Endothelial cell of umbilical vein (primary cell): ENCODE data around the gene NMD3. TPM values are rescaled to one million over a fixed set of nuclear protein-coding genes. Genes with fewer than 3 reads are reported as not detected.

ENCODE experiments used
- BruUV-seq: library from RNA; stranded (reverse); fragments of 400-500 nt; replicated peaks from 2 replicates; lab custom pipeline; 2021; lab: Mats Ljungman, UMichigan
- CTCF ChIA-PET: fragments of 300-600, 350-600 bp; sonication (Branson Sonifier 250); formaldehyde crosslinking; loops from one replicate; lab custom pipeline; 2021; ENCODE audit warnings: antibody characterized with exemption, inconsistent platforms; lab: Charles Lee
- POLR2A ChIA-PET: fragments of 300-600, 350-600 bp; sonication (Branson Sonifier 250); formaldehyde crosslinking; loops from one replicate; lab custom pipeline; 2021; ENCODE audit warnings: antibody characterized with exemption, inconsistent platforms; lab: Charles Lee
- DNase-seq: peaks from one replicate; pipeline ENCODE4 v3.0.0-alpha.2; 2011; ENCODE audit warnings: low read depth, low spot score
- FAIRE-seq: peaks from 2 replicates; lab custom pipeline; 2011; peaks lifted over from hg19 to GRCh38; lab: Jason Lieb, UNC
- H2AFZ ChIP-seq: 2 replicates; pipeline ENCODE4 v1.6.0; 2012; ENCODE audit warnings: low read depth, low read length, control low read depth, inconsistent platforms
- H3K27ac ChIP-seq: 2 replicates; pipeline ENCODE4 v1.5.1; 2011; ENCODE audit warnings: low read depth, mild to moderate bottlenecking, control low read depth, low read length, moderate library complexity; ENCODE audit not compliant: insufficient read depth
- H3K27me3 ChIP-seq, 2 experiments: 2 replicates each; pipeline versions ENCODE4 v1.6.0 to v1.6.1; 2011; ENCODE audit warnings: low read length in 2 of 2, mixed read lengths in 1 of 2; ENCODE audit not compliant: control insufficient read depth in 2 of 2, insufficient read depth in 2 of 2
- H3K36me3 ChIP-seq, 2 experiments: 2 replicates in 1 of 2; 3 replicates in 1 of 2; pipeline ENCODE4 v1.5.1; 2011; ENCODE audit warnings: low read length in 2 of 2, mild to moderate bottlenecking in 1 of 2, moderate library complexity in 1 of 2; ENCODE audit not compliant: control insufficient read depth in 2 of 2, insufficient read depth in 2 of 2; ENCODE audit errors: extremely low read depth in 1 of 2
- H3K4me1 ChIP-seq: 3 replicates; pipeline ENCODE4 v1.5.1; 2011; ENCODE audit warnings: mild to moderate bottlenecking, low read length; ENCODE audit not compliant: control insufficient read depth, insufficient read depth; ENCODE audit errors: extremely low read depth
- H3K4me2 ChIP-seq: 2 replicates; pipeline ENCODE4 v1.6.1; 2011; ENCODE audit warnings: low read length, control low read depth, mixed read lengths; ENCODE audit not compliant: insufficient read depth
- H3K4me3 ChIP-seq, 3 experiments: fragments of 200-600 bp in 1 of 3; sonication (generic), shearing (Covaris generic) in 1 of 3; replicated peaks in 1 of 3; 2 replicates each; pipeline ENCODE4 v1.5.1; 2011 to 2016; ENCODE audit warnings: control low read depth in 3 of 3, low read length in 3 of 3, mild to moderate bottlenecking in 2 of 3, inconsistent platforms in 1 of 3, low read depth in 1 of 3, moderate library complexity in 1 of 3; ENCODE audit not compliant: insufficient read depth in 1 of 3
- H3K79me2 ChIP-seq: 2 replicates; pipeline ENCODE4 v1.6.0; 2012; ENCODE audit warnings: low read length, inconsistent platforms; ENCODE audit not compliant: control insufficient read depth, insufficient read depth
- H3K9ac ChIP-seq: replicated peaks from 2 replicates; pipeline ENCODE3; 2011; ENCODE audit warnings: low read length, control low read depth; ENCODE audit not compliant: insufficient read depth; ENCODE audit errors: extremely low read depth
- H3K9me1 ChIP-seq: replicated peaks from 3 replicates; pipeline ENCODE4 v1.6.0; 2011; ENCODE audit warnings: mild to moderate bottlenecking, low read length; ENCODE audit not compliant: control insufficient read depth, insufficient read depth; ENCODE audit errors: extremely low read depth
- H3K9me3 ChIP-seq: replicated peaks from 2 replicates; pipeline ENCODE4 v1.5.1; 2012; ENCODE audit warnings: low read length, inconsistent platforms; ENCODE audit not compliant: control insufficient read depth, insufficient read depth
- H4K20me1 ChIP-seq: replicated peaks from 2 replicates; pipeline ENCODE3; 2011; ENCODE audit warnings: mild to moderate bottlenecking, low read length; ENCODE audit not compliant: control insufficient read depth, insufficient read depth; ENCODE audit errors: extremely low read depth
- EZH2 ChIP-seq: IDR thresholded peaks from 2 replicates; pipeline ENCODE4 v1.6.1; 2012; ENCODE audit warnings: borderline replicate concordance, low read depth, mild to moderate bottlenecking, moderate library complexity, low read length, inconsistent platforms; ENCODE audit not compliant: severe bottlenecking
- FOS ChIP-seq: IDR thresholded peaks from 2 replicates; pipeline ENCODE4 v1.6.1; 2011; ENCODE audit warnings: mild to moderate bottlenecking, low read length, moderate library complexity, borderline replicate concordance; ENCODE audit not compliant: insufficient read depth
- GATA2 ChIP-seq: IDR thresholded peaks from 2 replicates; pipeline ENCODE4 v1.7.0; 2011; ENCODE audit warnings: low read depth, mild to moderate bottlenecking, moderate library complexity, mixed read lengths, low read length; ENCODE audit not compliant: insufficient read length, insufficient read depth
- JUN ChIP-seq: IDR thresholded peaks from 2 replicates; pipeline ENCODE4 v1.6.1; 2011; ENCODE audit warnings: borderline replicate concordance, low read depth; ENCODE audit not compliant: insufficient read length, insufficient read depth
- MAX ChIP-seq: IDR thresholded peaks from 2 replicates; pipeline ENCODE4 v1.6.1; 2011; ENCODE audit not compliant: insufficient read depth, insufficient read length
- MYC ChIP-seq: IDR thresholded peaks from one replicate; pipeline ENCODE4 v1.6.1; 2011; ENCODE audit warnings: mild to moderate bottlenecking, low read depth, low read length
- POLR2A ChIP-seq: IDR thresholded peaks from 2 replicates; pipeline ENCODE4 v1.6.1; 2012; ENCODE audit warnings: low read depth, mild to moderate bottlenecking, control low read depth, low read length
- POLR2AphosphoS5 ChIP-seq: IDR thresholded peaks from 2 replicates; pipeline ENCODE4 v1.6.1; 2012; ENCODE audit warnings: low read depth, mild to moderate bottlenecking, control low read depth, low read length, moderate library complexity; ENCODE audit not compliant: insufficient read depth
- dilution Hi-C: fragments of 300-500 bp; cut with MboI; formaldehyde crosslinking; loops from one replicate; pipeline ENCODE4 v1.15.0; 2019; ENCODE audit warnings: low sequenced_read_pairs; ENCODE audit not compliant: extremely low pct_ligation_motif_present
- intact Hi-C: fragments of 100-400 bp; cut with micrococcal nuclease; formaldehyde crosslinking; loops from one replicate; pipeline ENCODE4 v1.10.0; 2022
- polyA plus RNA-seq, 4 experiments: library from polyadenylated mRNA; depleted of rRNA in 3 of 4; stranded (reverse) in 3 of 4; unstranded in 1 of 4; fragments of >200 nt; gene quantifications; 2 replicates each; pipeline versions ENCODE4 v1.2.1 to v1.2.3, GENCODE V29; 2011 to 2012; ENCODE audit warnings: missing spikeins in 1 of 4
- total RNA-seq: library from RNA; stranded (reverse); gene quantifications from 2 replicates; pipeline ENCODE4 v1.2.3, GENCODE V29; 2021
- TF ChIP-seq, protein P1 (sequence below), 2 donors: IDR thresholded peaks; 1 replicate in 1 of 2; 2 replicates in 1 of 2; pipeline ENCODE4 v1.5.1; 2011; ENCODE audit warnings: low read length in 2 of 2, mild to moderate bottlenecking in 2 of 2, moderate library complexity in 2 of 2, control low read depth in 1 of 2, inconsistent platforms in 1 of 2, low read depth in 1 of 2; ENCODE audit not compliant: insufficient read depth in 1 of 2; ENCODE audit errors: extremely low read depth in 1 of 2

NMD3 gene
- total and polyA plus RNA-seq, 2 donors (not counting 3 experiments of a cell fraction or from before 2014, with no cell fraction given) = 14.2 to 53.8 TPM

DNA sequence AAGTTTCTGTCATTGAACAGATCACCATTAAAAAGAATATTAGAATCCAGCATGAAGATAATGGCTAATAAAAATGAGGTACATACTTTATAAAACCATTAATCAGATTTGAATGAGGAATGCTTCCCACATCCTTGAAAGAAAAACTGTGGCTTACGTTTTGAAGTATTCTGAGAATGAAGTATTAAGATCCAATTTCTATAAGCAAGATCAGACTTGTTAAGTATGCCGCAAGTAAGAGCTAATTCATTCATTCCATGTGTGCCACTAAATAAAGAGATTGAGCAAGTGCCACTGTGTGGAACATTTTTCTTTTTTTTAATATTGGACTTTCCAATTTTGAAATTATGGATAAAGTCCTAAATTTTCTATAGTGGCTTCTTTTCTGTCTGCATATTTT is 30.6 kb downstream of the NMD3 start:
- TF ChIP-seq EZH2 = no peak
- TF ChIP-seq, protein P1, sequence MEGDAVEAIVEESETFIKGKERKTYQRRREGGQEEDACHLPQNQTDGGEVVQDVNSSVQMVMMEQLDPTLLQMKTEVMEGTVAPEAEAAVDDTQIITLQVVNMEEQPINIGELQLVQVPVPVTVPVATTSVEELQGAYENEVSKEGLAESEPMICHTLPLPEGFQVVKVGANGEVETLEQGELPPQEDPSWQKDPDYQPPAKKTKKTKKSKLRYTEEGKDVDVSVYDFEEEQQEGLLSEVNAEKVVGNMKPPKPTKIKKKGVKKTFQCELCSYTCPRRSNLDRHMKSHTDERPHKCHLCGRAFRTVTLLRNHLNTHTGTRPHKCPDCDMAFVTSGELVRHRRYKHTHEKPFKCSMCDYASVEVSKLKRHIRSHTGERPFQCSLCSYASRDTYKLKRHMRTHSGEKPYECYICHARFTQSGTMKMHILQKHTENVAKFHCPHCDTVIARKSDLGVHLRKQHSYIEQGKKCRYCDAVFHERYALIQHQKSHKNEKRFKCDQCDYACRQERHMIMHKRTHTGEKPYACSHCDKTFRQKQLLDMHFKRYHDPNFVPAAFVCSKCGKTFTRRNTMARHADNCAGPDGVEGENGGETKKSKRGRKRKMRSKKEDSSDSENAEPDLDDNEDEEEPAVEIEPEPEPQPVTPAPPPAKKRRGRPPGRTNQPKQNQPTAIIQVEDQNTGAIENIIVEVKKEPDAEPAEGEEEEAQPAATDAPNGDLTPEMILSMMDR (IDR thresholded peaks at IDR 0.05; ENCODE audit: extremely low read depth in 1 of 2, insufficient read depth in 1 of 2, low read depth in 1 of 2, low read length in 2 of 2) = no peak
- no peak for TF ChIP-seq MYC
- no peak for TF ChIP-seq JUN
- no peak for TF ChIP-seq MAX
- TF ChIP-seq GATA2 = no peak
- no peak for TF ChIP-seq FOS
- TF ChIP-seq POLR2A = no peak
- no peak for TF ChIP-seq POLR2AphosphoS5
- CTCF ChIA-PET = interaction anchor here (1.2 kb wide), 1 partner anchor 295 kb away, joined by 4 read pairs; no protein-coding TSS in a partner anchor
- Histone ChIP-seq H3K4me2 (no peak overlapping the region), H4K20me1 (no peaks in the 10 kb centered on the region), H3K36me3 (peaks cover 9 to 25% of the 10 kb centered on the region in 2 experiments), H3K4me3 (no peak overlapping the region), H3K4me1 (no peaks in the 10 kb centered on the region), H3K27me3 (no peaks in the 10 kb centered on the region), H2AFZ (no peak overlapping the region), H3K9me3 (no peaks in the 10 kb centered on the region), H3K79me2 (no peaks in the 10 kb centered on the region), H3K9me1 (no peaks in the 10 kb centered on the region), H3K27ac (no peak overlapping the region), H3K9ac (no peak overlapping the region)
- intact Hi-C loops (no loop called here), dilution Hi-C loops (no loop called here)
- no peak for FAIRE-seq
- DNase-seq = no peak
- no TSS peak for BruUV-seq
- POLR2A ChIA-PET = no interaction called here
